ENCODE results near the gene RING1. TPM values are rescaled to one million over a fixed set of nuclear protein-coding genes. Genes with fewer than 3 reads are reported as not detected.
A peak's percentile ranks its signal among the peaks of the same experiment; 100 is the strongest.

The RING1 gene
- total RNA-seq: 10 to 100 TPM; 15.0 to 25.3 (median 20.6) TPM

GRCh38 chr6:33208091-33208967 lies at the start of gene RING1:
Gene RING1 (plus strand): TSS chr6:33208500. CDS start chr6:33208823, 323 bp downstream.
- TF ChIP-seq POLR2AphosphoS5 (IDR thresholded peaks at IDR 0.05): peak; percentile 100
- TF ChIP-seq EP300 (IDR thresholded peaks at IDR 0.05): no peak
- peak; percentile 99 for TF ChIP-seq POLR2A (IDR thresholded peaks at IDR 0.05; ENCODE audit: low read depth)
- Histone ChIP-seq H3K27ac (replicated peaks in 1 of 4) (peak within 1 kb of the TSS; percentile 92 to 97 (median 95)), H3K4me3 (peak within 1 kb of the TSS; percentile 76 to 96 (median 93)), H3K27me3 (no peaks in the 10 kb centered on the region), H3K4me1 (peaks cover 36 to 67% (median 51%) of the 10 kb centered on the region in 4 donors), H3K9me3 (no peaks in the 10 kb centered on the region), H3K36me3 (peaks cover 5 to 34% (median 32%) of the 10 kb centered on the region in 4 donors)
- peak; percentile 96 for DNase-seq (ENCODE audit: extremely low spot score)
- intact Hi-C loops (cut with DNase I): no loop called here
- 2% methylated on average over 13 of the region's 86 CpGs for WGBS

GRCh38 chr6:33160096-33160495 lies 48.2 kb upstream of the RING1 start:
- 93% methylated on average over 11 of the region's 11 CpGs for WGBS
- TF ChIP-seq EP300 (IDR thresholded peaks at IDR 0.05): no peak
- TF ChIP-seq POLR2A (IDR thresholded peaks at IDR 0.05; ENCODE audit: low read depth): no peak
- TF ChIP-seq POLR2AphosphoS5 (IDR thresholded peaks at IDR 0.05): no peak
- TF ChIP-seq CTCF (IDR thresholded peaks at IDR 0.05): no peak
- intact Hi-C loops (cut with DNase I): loop anchor here (5.0 kb wide), 1 partner anchor 37 kb away; no protein-coding TSS in a partner anchor
- H3K4me1 ChIP-seq: peaks cover 14 to 22% (median 20%) of the 10 kb centered on the region in 4 donors
- no peak overlapping the region for H3K4me3 ChIP-seq
- no peaks in the 10 kb centered on the region for H3K9me3 ChIP-seq
- H3K36me3 ChIP-seq: no peaks in the 10 kb centered on the region
- H3K27me3 ChIP-seq: peaks cover 0 to 7% (median 0%) of the 10 kb centered on the region in 4 donors
- peak overlapping the region in 3 of 4 donors; percentile 54 to 78 (median 62) for H3K27ac ChIP-seq (replicated peaks in 1 of 4)
- DNase-seq (ENCODE audit: extremely low spot score): no peak

- H3K4me1 ChIP-seq: peaks cover 14 to 22% (median 20%) of the 10 kb centered on the region in 4 donors
- no peak for DNase-seq (ENCODE audit: extremely low spot score)
- intact Hi-C loops (cut with DNase I): loop anchor here (1.0 to 5.0 kb wide), 2 partner anchors 36 to 88 kb away; no protein-coding TSS in a partner anchor
- H3K36me3 ChIP-seq: no peaks in the 10 kb centered on the region
- no peaks in the 10 kb centered on the region for H3K9me3 ChIP-seq
- WGBS: 27% methylated on average over 10 of the region's 13 CpGs
- peak overlapping the region; percentile 54 to 78 (median 68) for H3K27ac ChIP-seq (replicated peaks in 1 of 4)
- H3K4me3 ChIP-seq: peak overlapping the region in 3 of 4 donors; percentile 49 to 61 (median 56)
- H3K27me3 ChIP-seq: peaks cover 0 to 7% (median 0%) of the 10 kb centered on the region in 4 donors
- TF ChIP-seq POLR2AphosphoS5 (IDR thresholded peaks at IDR 0.05) (peak in 1 of 2 donors; percentile 25), POLR2A (IDR thresholded peaks at IDR 0.05; ENCODE audit: low read depth) (no peak)
These were observed 47.5 kb upstream of the RING1 start for GRCh38 chr6:33160728-33161344.

GRCh38 chr6:33161354-33162331 lies 46.7 kb upstream of the RING1 start:
- 35% methylated on average over 11 of the region's 58 CpGs for WGBS
- Histone ChIP-seq H3K9me3 (no peaks in the 10 kb centered on the region), H3K4me3 (peak overlapping the region; percentile 49 to 61 (median 55)), H3K36me3 (no peaks in the 10 kb centered on the region), H3K27me3 (peaks cover 0 to 7% (median 0%) of the 10 kb centered on the region in 4 donors), H3K4me1 (peaks cover 14 to 22% (median 20%) of the 10 kb centered on the region in 4 donors), H3K27ac (replicated peaks in 1 of 4) (peak overlapping the region; percentile 54 to 78 (median 68))
- DNase-seq (ENCODE audit: extremely low spot score): no peak
- intact Hi-C loops (cut with DNase I): loop anchor here (1.0 to 5.0 kb wide), 2 partner anchors 36 to 88 kb away; no protein-coding TSS in a partner anchor
- TF ChIP-seq EP300 (IDR thresholded peaks at IDR 0.05) (no peak), POLR2AphosphoS5 (IDR thresholded peaks at IDR 0.05) (peak; percentile 10 to 35), CTCF (IDR thresholded peaks at IDR 0.05) (peak; percentile 93 to 99 (median 94)), POLR2A (IDR thresholded peaks at IDR 0.05; ENCODE audit: low read depth) (no peak)

- Histone ChIP-seq H3K9me3 (no peaks in the 10 kb centered on the region), H3K27me3 (peaks cover 0 to 7% (median 0%) of the 10 kb centered on the region in 4 donors), H3K27ac (replicated peaks in 1 of 4) (no peak overlapping the region), H3K36me3 (no peaks in the 10 kb centered on the region), H3K4me3 (no peak overlapping the region), H3K4me1 (peaks cover 14 to 22% (median 20%) of the 10 kb centered on the region in 4 donors)
- WGBS: 90% methylated on average over 9 of the region's 10 CpGs
- no peak for DNase-seq (ENCODE audit: extremely low spot score)
- TF ChIP-seq EP300 (IDR thresholded peaks at IDR 0.05): no peak
- TF ChIP-seq CTCF (IDR thresholded peaks at IDR 0.05): no peak
- TF ChIP-seq POLR2AphosphoS5 (IDR thresholded peaks at IDR 0.05): no peak
- TF ChIP-seq POLR2A (IDR thresholded peaks at IDR 0.05; ENCODE audit: low read depth): no peak
- intact Hi-C loops (cut with DNase I): loop anchor here (5.0 kb wide), 1 partner anchor 34 kb away; no protein-coding TSS in a partner anchor
These were observed 44.8 kb upstream of the RING1 start for GRCh38 chr6:33163540-33163939.
